ENCODE data around the gene DNAJC13. TPM values are rescaled to one million over a fixed set of nuclear protein-coding genes. Genes with fewer than 3 reads are reported as not detected.

Gene DNAJC13
- total and polyA plus RNA-seq, 2 of the 8 experiments (the other 6 are each of a cell fraction or from before 2014, with no cell fraction given) = 7.9 to 28.8 TPM

DNA sequence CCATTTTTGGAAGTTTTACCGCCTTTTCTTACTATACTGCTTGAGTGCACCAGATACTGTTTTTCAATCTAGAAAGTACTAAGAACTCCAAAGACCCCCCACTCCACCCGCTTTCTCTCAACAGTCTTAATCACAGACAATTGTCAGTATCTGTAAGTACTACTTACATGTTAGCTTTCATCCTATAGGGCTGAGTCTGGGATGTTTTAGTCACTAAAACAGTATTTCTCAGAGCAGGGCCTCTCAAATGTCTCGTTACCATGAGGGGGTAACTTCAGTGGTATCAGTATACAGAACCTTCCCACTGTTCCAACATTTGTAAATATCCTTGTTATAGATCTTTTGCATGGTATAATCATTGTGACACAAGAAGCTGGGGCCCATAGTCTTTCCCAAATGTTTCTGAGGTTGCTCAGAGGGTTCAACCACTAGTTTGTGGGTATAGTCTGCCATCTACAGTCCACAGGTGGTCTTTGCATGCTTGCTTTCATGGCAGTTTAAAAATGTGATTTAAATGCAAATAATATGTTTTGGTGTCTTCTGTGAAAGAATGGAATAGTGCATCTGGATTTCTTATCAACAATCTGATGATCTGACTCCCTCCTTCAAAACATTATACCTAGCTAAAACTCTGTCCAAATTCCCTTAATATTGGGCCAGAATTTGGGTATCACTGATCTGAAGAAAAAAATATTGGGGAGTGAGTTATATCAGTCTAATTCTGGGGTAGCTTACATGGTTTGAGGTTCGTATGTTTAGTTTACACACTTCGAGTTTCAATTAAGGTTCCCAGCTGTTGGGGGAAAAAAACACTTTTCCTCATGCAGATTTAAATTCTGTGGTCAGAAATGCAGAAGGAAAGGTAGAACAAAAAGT is 18.0 kb upstream of the DNAJC13 start:
- no peaks in the 10 kb centered on the region; a peak in 1 of 4 replicates for H3K9me3 ChIP-seq (ENCODE audit: insufficient read depth in 2 of 2, low read depth in 1 of 2, low read length in 1 of 2)
- H3K4ac ChIP-seq (replicated peaks; ENCODE audit: insufficient read length, low read depth, low read length) = no peak overlapping the region
- no peak overlapping the region for H2BK12ac ChIP-seq (ENCODE audit: low read depth, low read length)
- DNase-seq (ENCODE audit: low read depth in 1 of 2, low spot score in 2 of 2) (no peak), FAIRE-seq (peak; percentile 99)
- no peak overlapping the region for H2BK15ac ChIP-seq (ENCODE audit: low read length)
- H4K20me1 ChIP-seq (replicated peaks in 1 of 2; ENCODE audit: control insufficient read depth in 1 of 2, insufficient read depth in 2 of 2, low read length in 2 of 2) = no peaks in the 10 kb centered on the region
- H3K9ac ChIP-seq (replicated peaks in 1 of 4; ENCODE audit: extremely low read depth in 1 of 4, low read depth in 3 of 4, low read length in 3 of 4) = no peak overlapping the region
- H4K8ac ChIP-seq (ENCODE audit: extremely low read depth, insufficient read depth, low read length) = no peak overlapping the region
- no peak overlapping the region for H2BK5ac ChIP-seq (ENCODE audit: low read depth, low read length)
- ChIA-PET POLR2A (ENCODE audit: partially characterized antibody) (interaction anchor here (0.6 to 6.2 kb wide), 4 partner anchors 18 to 52 kb away, joined by 3 to 32 read pairs (median 4); partner anchors contain the start of gene DNAJC13), CTCF (ENCODE audit: partially characterized antibody) (interaction anchor here (0.6 to 15.4 kb wide), 32 partner anchors 8 to 1175 kb away, joined by 3 to 486 read pairs (median 5); no protein-coding TSS in a partner anchor)
- no peaks in the 10 kb centered on the region for H3K23me2 ChIP-seq (ENCODE audit: low read depth, low read length)
- peak in 2 of 3 experiments; percentile 86 to 89; a peak in 3 of 4 replicates for TF ChIP-seq CTCF (IDR thresholded peaks at IDR 0.05; ENCODE audit: control extremely low read depth in 1 of 3, insufficient read depth in 1 of 3, low read depth in 1 of 3, low read length in 3 of 3)
- peak; percentile 98 to 99 for TF ChIP-seq RAD21 (IDR thresholded peaks at IDR 0.05 in 1 of 2, conservative IDR thresholded peaks at IDR 0.05 in 1 of 2; ENCODE audit: low read depth in 2 of 2, low read length in 2 of 2)
- no peak for TF ChIP-seq EZH2 (IDR thresholded peaks at IDR 0.05; ENCODE audit: low read depth, low read length, severe bottlenecking)
- TF ChIP-seq EP300 (IDR thresholded peaks at IDR 0.05; ENCODE audit: borderline replicate concordance in 1 of 2, low read depth in 2 of 2, low read length in 2 of 2) = peak in 1 of 2 experiments; percentile 12; a peak in 1 of 3 replicates
- TF ChIP-seq, protein P1, sequence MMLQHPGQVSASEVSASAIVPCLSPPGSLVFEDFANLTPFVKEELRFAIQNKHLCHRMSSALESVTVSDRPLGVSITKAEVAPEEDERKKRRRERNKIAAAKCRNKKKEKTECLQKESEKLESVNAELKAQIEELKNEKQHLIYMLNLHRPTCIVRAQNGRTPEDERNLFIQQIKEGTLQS (IDR thresholded peaks at IDR 0.05; ENCODE audit: insufficient read depth, low read depth, low read length) = no peak
- no peak overlapping the region for H3K18ac ChIP-seq (ENCODE audit: extremely low read depth, low read length)
- H3K56ac ChIP-seq (replicated peaks; ENCODE audit: insufficient read length, low read depth, low read length) = no peak overlapping the region
- H3K79me2 ChIP-seq (ENCODE audit: control insufficient read depth in 1 of 2, insufficient read depth in 2 of 2, low read length in 2 of 2) = no peaks in the 10 kb centered on the region
- 72% methylated on average over 5 of the region's 5 CpGs; no CpG with 5 or more reads in 1 of the 2 experiments for WGBS, 2 experiments (ENCODE audit: extremely low coverage in 1 of 2, insufficient coverage in 1 of 2, insufficient read length in 1 of 2, insufficient replicate concordance in 2 of 2, low coverage in 1 of 2, low lambda C conversion rate in 2 of 2, missing lambda C conversion rate in 1 of 2)
- no peak overlapping the region for H3K4me2 ChIP-seq (ENCODE audit: insufficient read depth in 1 of 2, low read depth in 2 of 2, low read length in 2 of 2)
- H2AK5ac ChIP-seq (ENCODE audit: low read depth, low read length) = no peak overlapping the region
- no peak overlapping the region for H2BK20ac ChIP-seq (ENCODE audit: low read length)
- H4K91ac ChIP-seq (replicated peaks; ENCODE audit: insufficient read length, low read length) = no peak overlapping the region
- H3K23ac ChIP-seq (ENCODE audit: insufficient read length) = no peak overlapping the region
- H3K36me3 ChIP-seq (ENCODE audit: control insufficient read depth in 2 of 4, insufficient read depth in 4 of 4, low read length in 3 of 4) = no peaks in the 10 kb centered on the region
- H3K27ac ChIP-seq (ENCODE audit: low read depth, low read length) = no peak overlapping the region
- H2BK120ac ChIP-seq (replicated peaks; ENCODE audit: low read depth, low read length) = no peak overlapping the region
- no peak overlapping the region for H4K5ac ChIP-seq (ENCODE audit: insufficient read length, low read depth, low read length)
- no peak overlapping the region for H3K14ac ChIP-seq (ENCODE audit: insufficient read length)
- no peaks in the 10 kb centered on the region for H3K27me3 ChIP-seq (replicated peaks in 1 of 4; ENCODE audit: control insufficient read depth in 3 of 4, extremely low read depth in 1 of 4, insufficient read depth in 3 of 4, low read length in 3 of 4)
- 0 out of 7 replicates have a peak, but pooled peaks cover 0 to 5% (median 0%) of the 10 kb centered on the region in 4 experiments for H3K4me1 ChIP-seq (replicated peaks in 1 of 4; ENCODE audit: control insufficient read depth in 3 of 4, insufficient read depth in 4 of 4, low read length in 3 of 4)
- no peaks in the 10 kb centered on the region for H3K79me1 ChIP-seq (ENCODE audit: low read depth, low read length)
- no peak overlapping the region for H3K4me3 ChIP-seq (ENCODE audit: extremely low read depth in 1 of 4, insufficient read depth in 2 of 4, low read depth in 3 of 4, low read length in 4 of 4)
- H2AFZ ChIP-seq (ENCODE audit: low read length) = no peak overlapping the region
